Hematopoietic multipotent progenitor cell (in vitro differentiated cells): ENCODE data around the gene UBE2Q2. TPM values are rescaled to one million over a fixed set of nuclear protein-coding genes. Genes with fewer than 3 reads are reported as not detected.
"Not testable (repeated sequence)": the region's sequence is repeated elsewhere in the genome, so short reads cannot be mapped to it uniquely, and the experiment has no call there.

Experiments used
- DNase-seq, 3 donors: peaks; one replicate each; pipeline ENCODE4 v3.0.0-alpha.2; 2011 to 2015; ENCODE audit warnings: low read depth in 2 of 3, low spot score in 2 of 3
- total RNA-seq: library from RNA; depleted of rRNA; stranded (reverse); fragments of >200 nt; gene quantifications from one replicate; pipeline ENCODE4 v1.2.3, GENCODE V29; 2012

Gene UBE2Q2
- 22.9 TPM for total RNA-seq

GRCh38 chr15:75842722-75843677, at the start of gene UBE2Q2:
Gene UBE2Q2, plus strand, starts transcription at chr15:75843447. Its CDS starts 220 bp downstream, at chr15:75843667.
- DNase-seq = peak; percentile 45 to 83 (median 74)

- no peak for DNase-seq
These were observed 46.9 kb upstream of the UBE2Q2 start for GRCh38 chr15:75796321-75796720.

- not testable (repeated sequence) for DNase-seq
These were observed 46.1 kb upstream of the UBE2Q2 start for GRCh38 chr15:75797146-75797545.

GRCh38 chr15:75799190-75799589, 44.1 kb upstream of the UBE2Q2 start:
- DNase-seq = no peak

- DNase-seq = not testable (repeated sequence)
These were observed 42.8 kb upstream of the UBE2Q2 start for GRCh38 chr15:75800409-75800808.

- DNase-seq = peak; percentile 61 to 87 (median 74)
These were observed 41.2 kb upstream of the UBE2Q2 start for GRCh38 chr15:75801859-75802593.

- not testable (repeated sequence) for DNase-seq
These were observed 35.8 kb upstream of the UBE2Q2 start for GRCh38 chr15:75807486-75807885.

GRCh38 chr15:75808009-75808408, 35.2 kb upstream of the UBE2Q2 start:
- DNase-seq = not testable (repeated sequence)

- DNase-seq = no peak
These were observed 34.7 kb upstream of the UBE2Q2 start for GRCh38 chr15:75808563-75808962.

GRCh38 chr15:75809986-75810750, 33.1 kb upstream of the UBE2Q2 start:
- DNase-seq = peak in 2 of 3 donors; percentile 25 to 30

GRCh38 chr15:75810874-75811498, 32.3 kb upstream of the UBE2Q2 start:
- DNase-seq = no peak

GRCh38 chr15:75811626-75812025, 31.6 kb upstream of the UBE2Q2 start:
- no peak for DNase-seq

GRCh38 chr15:75814794-75815193, 28.5 kb upstream of the UBE2Q2 start:
- DNase-seq = no peak

- no peak for DNase-seq
These were observed 27.2 kb upstream of the UBE2Q2 start for GRCh38 chr15:75815811-75816719.

- no peak for DNase-seq
These were observed 25.9 kb upstream of the UBE2Q2 start for GRCh38 chr15:75817138-75817935.

GRCh38 chr15:75820206-75820605, 23.0 kb upstream of the UBE2Q2 start:
- DNase-seq = no peak

- DNase-seq = no peak
These were observed 21.4 kb upstream of the UBE2Q2 start for GRCh38 chr15:75821786-75822345.

- no peak for DNase-seq
These were observed 20.5 kb upstream of the UBE2Q2 start for GRCh38 chr15:75822685-75823278.
